Globus pallidus (tissue), 1 donor: ENCODE results near the gene GATA5.

Source experiments
- DNase-seq: peaks from one replicate; pipeline ENCODE4 v3.0.0-alpha.2; 2015; ENCODE audit warnings: low spot score

Gene GATA5

DNA sequence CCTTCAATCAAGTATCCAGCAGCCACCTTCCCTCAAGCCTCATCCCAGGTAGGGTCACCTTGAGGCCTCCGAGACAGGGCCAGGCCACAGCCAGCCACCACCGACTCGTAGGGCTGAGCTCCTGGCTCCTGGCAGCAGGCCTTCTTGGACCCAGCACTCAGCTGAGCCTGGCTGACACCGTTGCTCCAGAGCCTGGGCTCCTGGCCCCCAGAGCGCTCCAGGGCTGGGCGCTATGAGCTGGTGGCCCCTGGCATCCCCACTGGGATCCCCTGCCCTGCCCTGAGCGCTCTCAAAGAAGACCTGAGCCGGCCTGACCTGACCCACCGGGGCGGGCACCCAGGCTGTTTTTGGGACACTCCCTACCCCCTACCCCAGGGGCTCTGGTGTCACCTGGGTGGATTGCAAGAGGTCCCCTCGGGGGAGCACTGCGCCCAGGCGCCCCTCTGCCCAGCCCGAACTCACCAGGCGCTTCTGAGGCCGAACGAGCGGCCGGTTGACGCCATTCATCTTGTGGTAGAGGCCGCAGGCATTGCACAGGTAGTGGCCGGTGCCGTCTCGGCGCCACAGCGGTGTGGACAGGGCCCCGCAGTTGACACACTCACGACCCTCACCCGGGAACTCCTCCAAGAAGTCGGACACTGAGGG, 2.7 kb downstream of the GATA5 start:
- DNase-seq: no peak

DNA sequence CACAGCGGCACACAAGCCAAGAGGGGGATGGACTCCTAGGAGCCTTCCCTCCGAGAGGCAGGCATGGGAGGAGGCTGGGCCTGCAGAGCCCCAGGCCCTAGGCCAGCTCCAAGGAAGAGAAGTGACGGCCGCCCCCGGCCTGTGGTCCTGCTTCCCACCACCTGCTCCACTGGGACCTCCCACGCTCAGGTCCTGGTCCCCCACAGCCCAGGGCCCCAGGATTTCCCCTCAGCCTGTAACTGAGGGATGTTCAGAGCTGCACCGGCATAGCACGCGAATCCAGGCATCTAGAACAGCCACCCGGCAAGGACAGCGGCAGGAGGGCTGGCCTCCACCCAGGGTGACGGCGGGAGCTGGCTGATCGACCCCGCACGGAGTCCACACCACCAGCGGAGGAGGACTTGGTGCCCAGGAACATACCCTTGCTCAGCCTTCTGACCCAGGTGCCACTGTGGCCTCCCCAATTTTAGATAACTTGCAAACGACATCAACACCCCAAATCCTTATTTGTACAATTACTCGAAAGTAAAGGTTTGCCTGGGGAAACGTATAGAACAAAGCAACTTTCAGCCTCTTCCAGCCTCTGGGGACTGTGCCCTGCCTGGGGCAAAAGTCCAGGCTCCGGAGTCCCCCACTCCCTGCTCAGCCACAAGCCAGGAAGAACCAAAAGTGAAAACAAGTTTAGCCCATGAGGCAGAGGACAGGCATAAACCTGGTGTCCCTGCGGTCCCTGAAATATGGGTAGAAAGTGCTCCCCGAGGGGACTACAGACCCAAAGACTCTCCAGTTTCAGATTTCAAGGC, 3.5 kb downstream of the GATA5 start:
- no peak for DNase-seq

DNA sequence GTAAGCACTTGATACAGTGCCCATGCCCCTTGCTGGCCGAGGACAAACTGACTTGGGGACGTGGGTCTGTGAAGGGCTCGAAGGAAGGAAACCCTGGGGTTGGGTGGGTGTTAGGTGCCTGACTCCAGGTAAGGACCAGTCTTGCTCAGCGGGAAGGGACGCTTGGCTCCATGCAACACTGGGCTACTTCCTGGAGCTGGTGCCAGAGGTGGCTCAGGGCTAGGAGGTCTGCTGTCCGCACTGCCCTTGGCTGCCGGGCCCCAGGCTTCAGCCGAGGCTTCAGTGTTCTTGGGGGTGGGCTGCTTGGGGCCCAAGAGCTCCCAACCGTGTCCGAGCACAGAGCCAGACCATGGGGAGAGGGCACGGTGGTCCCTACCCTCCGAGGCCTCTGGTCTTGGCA, 5.3 kb downstream of the GATA5 start:
- no peak for DNase-seq

DNA sequence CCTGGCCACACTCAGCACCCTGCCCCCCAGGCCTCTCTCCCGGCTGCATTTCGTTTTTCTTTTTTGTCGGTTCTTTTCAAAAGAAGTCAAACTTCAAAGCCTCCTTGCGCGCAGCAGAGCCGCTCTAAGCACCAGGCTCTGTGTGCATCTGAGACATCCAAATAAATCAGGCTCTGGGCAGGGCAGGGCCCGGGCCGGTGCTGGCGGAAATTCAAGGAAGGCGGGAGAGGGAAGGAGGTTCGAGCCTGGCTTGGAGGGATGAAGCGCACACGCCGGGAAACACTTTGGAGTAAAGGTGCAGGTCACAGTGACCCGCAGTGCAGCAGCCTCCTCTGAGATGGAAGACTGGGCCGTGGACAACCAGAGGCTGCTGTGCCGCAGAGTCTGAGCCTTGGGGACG, 5.8 kb downstream of the GATA5 start:
- DNase-seq: no peak

- no peak for DNase-seq
Observed at GRCh38 chr20:62469352-62469751, 6.4 kb downstream of the GATA5 start.

GRCh38 chr20:62466806-62467537, 8.8 kb downstream of the GATA5 start:
- DNase-seq: no peak

DNA sequence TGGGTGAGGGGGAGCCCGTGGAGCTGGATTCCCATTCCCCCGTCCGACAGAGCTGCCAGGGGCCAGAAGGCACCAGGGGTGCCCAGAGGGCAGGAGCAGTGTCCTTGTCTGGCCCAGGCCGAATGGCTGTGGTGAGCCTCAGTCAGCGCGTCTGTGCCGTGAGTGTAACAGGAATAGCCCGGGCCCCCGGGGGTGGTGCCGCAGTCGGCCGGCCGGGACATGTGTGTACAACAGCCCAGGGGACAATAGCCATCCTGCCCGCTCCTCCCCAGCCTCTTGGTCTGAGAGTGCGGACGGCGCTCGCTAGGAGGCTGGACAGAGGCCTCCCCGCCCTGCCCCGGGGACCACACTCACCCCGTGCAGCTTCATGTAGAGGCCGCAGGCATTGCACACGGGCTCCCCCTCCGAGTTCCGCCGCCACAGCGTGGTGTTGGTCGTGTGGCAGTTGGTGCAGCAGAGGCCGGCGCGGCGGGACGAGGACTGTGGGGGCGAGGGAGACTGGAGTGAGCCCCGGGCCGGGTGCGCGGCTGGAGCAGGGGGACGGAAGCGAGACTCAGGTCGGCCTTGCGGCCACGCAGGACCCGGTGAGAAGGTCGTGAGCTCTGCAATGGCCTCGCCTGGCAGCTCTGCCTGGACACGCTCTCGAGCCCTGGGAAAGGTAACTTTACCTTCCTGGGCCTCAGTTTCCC, 9.6 kb downstream of the GATA5 start:
- DNase-seq: no peak

- no peak for DNase-seq
Observed at GRCh38 chr20:62464990-62465389, 10.8 kb downstream of the GATA5 start.

- no peak for DNase-seq
Observed at GRCh38 chr20:62464425-62464770, 11.4 kb downstream of the GATA5 start.

- DNase-seq: no peak
Observed at GRCh38 chr20:62463651-62464424, 12.0 kb downstream of the GATA5 start.

DNA sequence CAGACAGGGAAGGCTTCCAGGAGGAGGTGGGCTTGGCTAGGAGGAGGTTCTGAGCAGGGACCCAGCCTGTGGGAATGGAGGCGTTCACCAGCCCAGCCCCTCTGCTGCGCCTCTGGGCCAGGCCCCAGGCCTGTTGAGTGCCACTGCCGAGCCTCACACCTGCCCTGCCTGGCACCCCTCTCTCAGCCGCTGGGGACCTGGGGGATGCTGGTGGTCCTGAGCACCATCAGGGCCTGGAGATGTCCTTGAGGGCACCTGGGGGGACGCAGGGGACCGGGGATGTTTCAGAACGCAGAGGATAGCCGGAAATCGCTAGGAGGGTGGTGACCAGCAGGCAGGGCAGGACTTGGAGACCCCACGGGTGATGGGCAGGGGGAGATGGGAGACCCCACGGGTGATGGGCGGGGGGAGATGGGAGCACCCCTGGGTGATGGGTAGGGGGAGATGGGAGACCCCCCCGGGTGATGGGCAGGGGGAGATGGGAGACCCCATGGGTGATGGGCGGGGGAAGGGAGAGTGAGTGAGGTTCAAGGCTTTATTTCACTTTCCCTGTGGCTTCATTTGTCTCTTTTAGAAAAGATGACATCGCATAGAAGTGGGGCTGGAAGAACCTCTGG, 12.7 kb downstream of the GATA5 start:
- DNase-seq: no peak

- no peak for DNase-seq
Observed at GRCh38 chr20:62461834-62462233, 14.0 kb downstream of the GATA5 start.

DNA sequence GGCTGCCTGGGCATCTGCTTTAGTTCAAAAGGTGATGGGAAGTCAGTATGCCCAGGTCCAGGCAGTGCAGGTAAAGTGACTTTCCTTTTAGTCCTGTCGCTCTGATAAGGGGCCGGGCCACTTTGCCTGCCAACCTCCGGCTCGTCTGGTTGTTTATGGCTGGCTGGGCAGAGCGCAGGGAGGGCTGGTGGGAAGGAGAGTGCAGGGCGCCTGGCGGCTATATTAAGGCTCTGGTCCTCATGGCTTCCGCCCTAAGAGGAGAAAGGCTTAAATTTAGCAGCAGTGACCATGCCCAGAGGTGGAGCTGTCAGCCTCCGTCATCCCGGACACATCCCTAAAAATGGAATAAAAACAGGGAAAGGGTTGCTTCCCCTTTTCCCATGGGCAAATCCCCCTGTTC, 14.6 kb downstream of the GATA5 start:
- DNase-seq: no peak

- no peak for DNase-seq
Observed at GRCh38 chr20:62460678-62461077, 15.1 kb downstream of the GATA5 start.

GRCh38 chr20:62459488-62459887, 16.3 kb downstream of the GATA5 start:
- DNase-seq: no peak

- DNase-seq: no peak
Observed at GRCh38 chr20:62458275-62459251, 17.2 kb downstream of the GATA5 start.

GRCh38 chr20:62457831-62458230, 18.0 kb downstream of the GATA5 start:
- DNase-seq: no peak

GRCh38 chr20:62457098-62457497, 18.7 kb downstream of the GATA5 start:
- DNase-seq: no peak

DNA sequence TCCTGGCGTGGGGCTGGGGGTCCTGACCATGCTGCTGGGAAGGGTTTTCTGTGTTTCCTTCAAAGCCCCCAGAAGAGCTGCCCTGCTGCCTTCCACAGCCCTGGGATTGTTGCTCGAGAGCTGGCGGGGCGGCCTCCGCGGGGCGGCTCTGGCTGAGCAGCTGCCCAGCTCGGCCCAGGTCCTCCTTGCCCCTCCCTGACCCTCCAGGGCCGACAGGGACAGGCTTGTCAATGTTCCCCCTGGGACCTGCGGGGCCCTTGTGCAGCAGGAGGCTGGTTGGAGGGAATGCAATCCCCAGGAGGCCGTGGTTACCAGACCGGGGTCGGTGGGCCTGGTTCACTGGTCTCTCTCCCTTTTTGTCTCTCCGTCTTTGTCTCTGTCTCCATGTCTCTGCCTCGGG, 19.9 kb downstream of the GATA5 start:
- DNase-seq: no peak
